Right lobe of liver (tissue), 4 donors: ENCODE measurements around the gene CAMK2D.

Source experiments
- CTCF ChIP-seq, 4 donors: fragments of 200-600 bp in 3 of 4; fragments of 450-650 bp in 1 of 4; IDR thresholded peaks; one replicate each; pipeline versions ENCODE4 v1.5.1 to v1.8.0; 2016 to 2022; ENCODE audit warnings: antibody characterized with exemption in 4 of 4, mild to moderate bottlenecking in 2 of 4
- POLR2A ChIP-seq: fragments of 450-650 bp; IDR thresholded peaks from one replicate; pipeline ENCODE4 v1.6.1; 2017; ENCODE audit warnings: antibody characterized with exemption, mild to moderate bottlenecking
- donor health status: DM: no; HTN: no; CAD: no.
- donor health status: DM: no; HTN: no; CAD: no.
- donor health status: DM: no; HTN: yes; CAD: no.

GRCh38 chr4:113452868-113453620 lies 308.5 kb downstream of the CAMK2D start:
- TF ChIP-seq CTCF (IDR thresholded peaks at IDR 0.05): no peak
- no peak for TF ChIP-seq POLR2A
